GM21423 (cell line): Measurements from ENCODE around the gene ZNF598.
"Not testable (repeated sequence)": the region's sequence is repeated elsewhere in the genome, so short reads cannot be mapped to it uniquely, and the experiment has no call there.

Source experiments
- ATAC-seq: cut with Tn5 transposase; IDR thresholded peaks from one replicate; pipeline ENCODE4 v1.9.1; 2021; ENCODE audit warnings: mild to moderate bottlenecking, moderate library complexity; ENCODE audit not compliant: unreplicated experiment

Gene ZNF598

DNA sequence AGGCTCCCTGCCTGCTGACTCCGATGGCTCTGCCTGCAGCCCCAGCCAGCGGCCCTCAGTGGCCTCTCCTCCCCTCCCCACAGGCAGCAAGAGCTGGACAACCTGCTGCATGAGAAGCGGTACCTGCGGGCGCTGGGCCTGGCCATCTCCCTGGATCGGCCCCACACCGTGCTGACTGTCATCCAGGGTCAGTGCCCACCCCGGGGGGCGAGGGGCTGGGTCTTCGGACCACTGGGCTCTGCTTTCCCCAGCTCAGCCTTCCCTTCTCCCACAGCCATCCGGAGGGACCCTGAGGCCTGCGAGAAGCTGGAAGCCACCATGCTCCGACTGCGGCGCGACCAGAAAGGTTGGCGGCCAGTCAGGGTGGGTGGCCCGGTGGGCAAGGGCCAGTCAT is 31.7 kb downstream of the ZNF598 start:
- ATAC-seq, result no peak

DNA sequence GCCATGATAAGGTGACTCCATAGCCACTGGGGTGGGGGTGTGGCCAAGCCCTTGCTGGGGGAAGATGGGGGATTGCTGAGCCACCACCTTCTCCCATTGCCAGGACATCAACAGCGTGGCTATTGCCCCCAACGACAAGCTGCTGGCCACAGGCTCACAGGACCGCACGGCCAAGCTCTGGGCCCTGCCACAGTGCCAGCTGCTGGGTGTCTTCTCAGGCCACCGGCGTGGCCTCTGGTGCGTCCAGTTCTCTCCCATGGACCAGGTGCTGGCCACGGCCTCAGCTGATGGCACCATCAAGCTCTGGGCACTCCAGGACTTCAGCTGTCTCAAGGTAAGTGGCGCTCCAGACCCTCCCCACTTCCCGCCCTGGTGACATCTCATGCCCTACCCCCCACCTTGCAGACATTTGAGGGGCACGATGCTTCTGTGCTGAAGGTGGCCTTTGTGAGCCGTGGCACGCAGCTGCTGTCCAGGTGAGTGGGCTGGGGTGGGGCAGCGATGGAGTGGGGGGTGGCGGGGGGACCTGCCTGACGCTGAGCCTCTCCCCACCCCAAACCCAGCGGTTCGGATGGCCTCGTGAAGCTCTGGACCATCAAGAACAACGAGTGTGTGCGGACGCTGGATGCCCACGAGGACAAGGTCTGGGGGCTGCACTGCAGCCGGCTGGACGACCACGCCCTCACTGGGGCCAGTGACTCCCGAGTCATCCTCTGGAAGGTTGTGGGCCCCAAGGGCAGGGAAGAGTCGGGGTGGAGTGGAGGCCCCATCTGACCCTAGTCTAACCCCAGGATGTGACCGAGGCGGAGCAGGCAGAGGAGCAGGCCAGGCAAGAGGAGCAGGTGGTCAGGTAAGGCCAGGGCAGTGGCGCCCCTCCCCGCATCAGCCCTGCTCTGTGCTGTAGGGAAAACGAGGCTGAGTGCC is 32.4 kb downstream of the ZNF598 start:
- ATAC-seq, result no peak

- no peak for ATAC-seq
Observed at GRCh38 chr16:1976216-1976520, 33.5 kb downstream of the ZNF598 start.

GRCh38 chr16:1975432-1976215 is 34.0 kb downstream of the ZNF598 start:
- no peak for ATAC-seq

DNA sequence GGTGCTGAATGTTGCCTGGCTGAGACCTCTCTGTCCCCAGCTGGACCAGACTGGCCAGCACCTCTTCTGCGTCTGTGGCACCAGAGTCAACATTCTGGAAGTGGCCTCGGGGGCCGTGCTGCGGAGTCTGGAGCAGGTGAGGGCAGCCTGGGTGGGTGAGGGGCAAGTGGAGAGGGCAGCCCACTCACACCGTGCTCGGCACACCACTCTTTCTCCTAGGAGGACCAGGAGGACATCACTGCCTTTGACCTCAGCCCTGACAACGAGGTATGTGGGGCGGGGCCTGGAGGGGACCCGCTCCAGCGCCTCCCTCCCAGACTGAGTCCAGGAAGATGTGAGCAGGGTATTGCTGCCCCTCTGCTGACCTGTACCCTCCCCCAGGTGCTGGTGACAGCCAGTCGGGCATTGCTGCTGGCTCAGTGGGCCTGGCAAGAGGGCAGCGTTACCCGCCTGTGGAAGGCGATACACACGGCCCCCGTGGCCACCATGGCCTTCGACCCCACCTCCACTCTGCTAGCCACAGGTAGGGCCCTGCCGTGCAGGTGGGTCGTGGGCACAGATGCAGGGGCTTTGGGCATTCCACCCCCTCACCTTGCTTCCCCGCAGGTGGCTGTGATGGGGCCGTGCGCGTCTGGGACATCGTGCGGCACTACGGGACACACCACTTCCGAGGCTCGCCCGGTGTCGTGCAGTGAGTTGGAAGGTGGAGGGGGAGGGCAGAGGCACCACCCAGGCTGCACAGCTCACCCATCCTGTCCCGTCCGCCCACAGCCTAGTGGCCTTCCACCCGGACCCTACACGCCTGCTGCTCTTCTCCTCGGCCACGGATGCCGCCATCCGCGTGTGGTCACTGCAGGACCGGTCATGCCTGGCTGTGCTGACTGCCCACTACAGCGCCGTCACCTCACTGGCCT is 35.2 kb downstream of the ZNF598 start:
- no peak for ATAC-seq

DNA sequence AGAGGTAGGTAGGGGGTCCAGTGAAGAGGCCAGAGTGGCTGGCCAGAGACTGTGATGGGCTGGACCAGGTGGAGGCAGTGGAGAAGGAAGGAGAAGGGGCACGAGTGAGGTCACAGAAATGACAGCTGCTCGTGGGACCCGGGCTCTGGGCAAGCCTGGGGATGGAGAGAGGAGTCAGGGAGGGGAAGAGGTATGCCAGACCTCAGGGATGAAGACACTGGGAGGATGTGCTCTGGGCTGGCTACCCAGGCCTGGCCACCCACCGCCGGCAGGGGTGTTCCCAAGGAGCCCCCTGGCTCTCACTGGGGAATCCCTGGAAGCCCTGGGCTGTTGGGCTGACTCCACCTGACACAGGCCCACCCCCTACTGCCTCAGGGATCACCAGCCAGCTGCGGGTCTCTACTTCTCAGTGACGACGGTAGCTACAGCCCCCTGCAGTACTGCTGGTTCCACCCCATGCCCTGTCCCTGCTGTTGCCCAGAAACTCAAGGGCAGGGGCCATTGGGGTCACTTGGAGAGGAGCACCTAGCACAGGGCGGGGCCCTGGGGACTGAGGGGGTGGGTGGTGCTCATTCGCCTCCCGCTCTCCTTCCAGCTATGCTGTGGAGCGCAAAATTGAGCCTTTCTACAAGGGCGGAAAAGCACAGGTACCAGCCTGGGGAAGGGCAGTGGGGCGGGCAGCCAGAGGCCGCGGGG is 36.0 kb downstream of the ZNF598 start:
- ATAC-seq, result no peak

DNA sequence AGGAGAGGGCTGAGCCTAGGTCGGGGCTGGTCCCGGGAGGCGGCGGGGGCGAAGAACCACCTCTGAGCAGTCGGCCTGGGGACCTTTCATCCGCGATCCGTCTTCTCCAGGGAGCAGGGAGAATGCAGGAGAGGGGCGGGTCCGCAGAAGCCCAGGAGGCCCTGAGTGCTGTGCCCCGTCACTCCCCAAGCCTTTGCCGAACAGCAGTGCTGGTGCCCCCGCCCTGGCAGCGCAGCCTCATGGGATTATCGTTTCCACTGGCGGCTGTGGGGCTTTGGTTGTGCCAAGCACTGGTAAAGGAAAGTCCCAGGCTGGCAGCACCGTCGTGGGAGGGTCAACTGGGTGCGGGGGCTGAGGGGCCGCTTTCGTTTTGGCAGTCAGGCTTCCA is 37.1 kb downstream of the ZNF598 start:
- ATAC-seq, result no peak

DNA sequence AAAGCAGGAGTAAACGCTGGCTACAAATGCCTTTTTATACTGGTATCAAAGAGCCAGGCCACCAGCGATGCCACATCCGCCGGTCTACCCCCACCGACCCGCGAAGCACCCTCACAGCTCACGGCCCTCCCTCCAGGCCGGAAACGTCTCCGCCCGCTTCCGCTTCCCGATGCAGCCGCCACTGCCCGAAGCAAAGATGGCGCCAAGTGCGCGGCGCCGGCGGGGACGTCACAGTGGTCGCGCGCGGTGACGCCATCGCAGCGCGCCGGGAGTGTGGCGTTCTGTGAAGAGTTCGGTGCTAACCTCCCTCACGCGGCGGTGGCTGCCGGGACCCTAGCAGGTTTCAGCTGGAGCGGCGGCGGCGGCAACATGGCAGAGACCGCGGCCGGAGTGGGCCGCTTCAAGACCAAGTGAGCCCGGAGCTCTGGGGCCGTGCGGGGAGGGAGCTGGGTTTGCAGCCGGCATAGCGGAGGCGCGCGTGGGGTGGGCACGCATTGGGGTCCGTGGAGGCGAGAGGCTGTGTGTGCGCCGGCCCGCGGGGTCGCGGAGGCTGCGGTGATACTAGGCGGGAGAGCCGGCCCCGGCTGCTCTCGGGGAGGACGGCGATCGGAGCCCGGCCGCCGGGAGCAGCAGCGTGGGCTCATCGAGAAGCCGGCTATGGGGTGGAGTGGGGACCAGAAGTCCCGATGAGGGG is 37.7 kb downstream of the ZNF598 start, which contains the start of gene TBL3:
Gene TBL3, plus strand, starts transcription at position 258 of the 694 bp plus-strand sequence. Its CDS starts 112 bp downstream, at position 370.
- peak; percentile 76 for ATAC-seq

DNA sequence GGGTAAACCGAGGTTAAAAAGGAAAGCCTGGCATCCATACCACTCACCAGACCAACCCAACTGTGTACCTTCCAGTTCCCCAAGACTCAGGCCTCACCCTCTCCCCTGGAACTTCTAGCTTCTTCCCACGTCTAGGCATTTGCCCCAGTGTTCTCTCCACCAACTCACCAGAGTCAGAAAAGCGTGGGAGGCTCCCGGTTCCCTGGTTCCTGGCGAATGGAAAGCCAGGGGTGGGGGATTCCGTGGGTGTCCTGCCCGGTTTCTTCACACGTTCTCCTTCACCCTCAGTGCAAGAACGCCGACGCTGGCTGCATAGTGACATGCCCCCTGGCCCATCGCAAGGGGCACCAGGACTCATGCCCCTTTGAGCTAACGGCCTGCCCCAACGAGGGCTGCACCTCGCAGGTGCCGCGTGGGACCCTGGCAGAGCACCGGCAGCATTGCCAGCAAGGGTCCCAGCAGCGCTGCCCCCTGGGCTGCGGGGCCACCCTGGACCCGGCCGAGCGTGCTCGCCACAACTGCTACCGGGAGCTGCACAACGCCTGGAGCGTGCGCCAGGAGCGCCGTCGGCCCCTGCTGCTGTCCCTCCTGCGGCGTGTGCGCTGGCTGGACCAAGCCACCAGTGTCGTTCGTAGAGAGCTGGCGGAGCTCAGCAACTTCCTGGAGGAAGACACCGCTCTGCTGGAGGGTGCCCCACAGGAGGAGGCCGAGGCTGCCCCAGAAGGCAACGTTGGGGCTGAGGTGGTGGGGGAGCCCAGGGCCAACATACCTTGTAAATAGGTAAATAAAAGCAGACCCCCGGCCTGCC is 41.3 kb downstream of the ZNF598 start:
- ATAC-seq, result no peak

DNA sequence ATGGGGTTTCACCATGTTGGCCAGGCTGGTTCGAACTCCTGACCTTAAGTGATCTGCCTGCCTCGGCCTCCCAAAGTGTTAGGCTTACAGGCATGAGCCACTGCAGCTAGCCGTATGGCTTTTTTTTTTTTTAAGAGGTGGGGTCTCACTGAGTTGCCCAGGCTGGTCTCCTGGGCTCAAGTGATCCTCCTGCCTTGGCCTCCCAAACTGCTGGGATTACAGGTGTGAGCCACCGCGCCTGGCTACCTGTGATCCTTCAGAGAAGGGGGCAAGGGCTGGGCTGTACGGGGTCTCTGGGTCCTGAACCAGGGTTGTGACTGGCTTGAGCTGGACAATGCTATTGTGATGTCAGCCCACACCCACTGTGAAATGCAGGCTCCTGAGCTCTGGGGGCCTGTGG is 43.2 kb downstream of the ZNF598 start, which contains the start of gene RNF151:
Gene RNF151, plus strand, starts transcription at position 397 of the 400 bp plus-strand sequence. CDS start 26 bp downstream, outside the sequence.
- no peak for ATAC-seq

DNA sequence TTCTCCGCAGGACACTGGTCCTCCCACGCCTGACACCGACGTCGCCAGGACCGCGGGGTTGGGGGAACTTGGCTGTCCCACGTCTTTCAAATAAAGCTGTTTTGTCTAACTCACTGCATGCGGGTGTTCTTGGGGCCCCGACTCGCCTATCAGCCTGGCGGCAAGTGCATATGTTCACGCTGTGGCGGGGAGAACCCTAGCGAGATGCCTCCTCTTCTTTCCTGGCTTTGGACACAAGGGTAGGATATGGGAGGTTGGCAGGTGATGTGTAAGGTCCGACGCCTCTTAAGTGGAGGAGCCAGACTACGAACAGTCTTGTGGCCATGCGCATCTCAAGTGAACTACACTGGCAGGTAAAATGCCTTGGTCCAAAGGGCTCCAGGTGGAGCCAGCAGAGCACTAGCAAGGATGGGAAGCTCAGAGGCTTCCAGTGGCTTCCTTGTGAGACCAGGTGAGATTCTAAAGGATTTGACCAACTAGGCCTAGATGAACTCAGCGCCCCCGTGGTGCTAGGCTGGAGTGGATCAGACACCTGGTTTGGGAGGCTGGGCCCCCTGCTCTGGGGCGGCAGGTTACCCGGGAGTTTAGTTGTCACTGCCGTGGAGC is 44.1 kb downstream of the ZNF598 start:
- ATAC-seq, result no peak

- peak; percentile 85 for ATAC-seq
Observed at GRCh38 chr16:1964506-1965395, 44.9 kb downstream of the ZNF598 start, which contains the start of gene RPS2. Gene RPS2 (minus strand): TSS chr16:1964826. CDS start chr16:1964625, 201 bp downstream.

GRCh38 chr16:1963806-1964505 is 45.7 kb downstream of the ZNF598 start:
- peak; percentile 4 for ATAC-seq

GRCh38 chr16:1962161-1963153 is 47.2 kb downstream of the ZNF598 start:
- ATAC-seq, result not testable (repeated sequence)

DNA sequence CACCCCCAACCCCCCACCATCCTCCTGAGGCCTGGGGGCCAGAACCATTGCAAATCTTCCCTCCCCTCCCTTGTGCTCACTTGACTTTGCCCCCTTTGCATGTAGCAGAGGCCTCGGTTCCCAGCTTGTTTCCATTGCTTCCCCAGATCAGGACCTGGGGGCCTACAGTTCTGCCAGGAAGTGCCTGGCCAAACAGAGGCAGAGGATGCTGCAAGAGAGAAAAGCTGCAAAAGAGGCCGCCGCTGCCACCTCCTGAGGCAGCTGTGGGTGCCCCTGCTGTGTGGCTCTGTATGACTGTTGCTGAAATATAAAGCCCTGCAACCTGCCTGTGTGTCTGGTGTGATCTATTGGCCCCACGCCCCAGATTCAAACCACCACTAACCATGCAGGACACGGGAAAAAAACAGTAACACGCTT is 48.0 kb downstream of the ZNF598 start:
- ATAC-seq, result no peak
